ENCODE data around the gene TGM6. TPM values are rescaled to one million over a fixed set of nuclear protein-coding genes. Genes with fewer than 3 reads are reported as not detected.
A peak's percentile ranks its signal among the peaks of the same experiment; 100 is the strongest.
"Not testable (repeated sequence)": the region's sequence is repeated elsewhere in the genome, so short reads cannot be mapped to it uniquely, and the experiment has no call there.

Gene TGM6
- polyA plus RNA-seq, 4 donors: not detected

GRCh38 chr20:2397091-2397490 is 16.4 kb downstream of the TGM6 start:
- DNase-seq (ENCODE audit: low read depth in 4 of 4, low spot score in 3 of 4): no peak

GRCh38 chr20:2397595-2398145 is 17.0 kb downstream of the TGM6 start:
- no peak for DNase-seq (ENCODE audit: low read depth in 4 of 4, low spot score in 3 of 4)

- DNase-seq (ENCODE audit: low read depth in 4 of 4, low spot score in 3 of 4): no peak
These were observed 17.7 kb downstream of the TGM6 start for GRCh38 chr20:2398449-2398848.

GRCh38 chr20:2399390-2399789 is 18.7 kb downstream of the TGM6 start:
- no peak for DNase-seq (ENCODE audit: low read depth in 4 of 4, low spot score in 3 of 4)

GRCh38 chr20:2400290-2400689 is 19.6 kb downstream of the TGM6 start:
- DNase-seq (ENCODE audit: low read depth in 4 of 4, low spot score in 3 of 4): no peak

- no peak for DNase-seq (ENCODE audit: low read depth in 4 of 4, low spot score in 3 of 4)
These were observed 20.8 kb downstream of the TGM6 start for GRCh38 chr20:2401527-2401926.

GRCh38 chr20:2402271-2402980 is 21.7 kb downstream of the TGM6 start:
- DNase-seq (ENCODE audit: low read depth in 4 of 4, low spot score in 3 of 4): peak in 2 of 4 donors; percentile 1 to 25

- no peak for DNase-seq (ENCODE audit: low read depth in 4 of 4, low spot score in 3 of 4)
These were observed 22.8 kb downstream of the TGM6 start for GRCh38 chr20:2403291-2404052.

- DNase-seq (ENCODE audit: low read depth in 4 of 4, low spot score in 3 of 4): no peak
These were observed 25.0 kb downstream of the TGM6 start for GRCh38 chr20:2405693-2406065.

- not testable (repeated sequence) for DNase-seq (ENCODE audit: low read depth in 4 of 4, low spot score in 3 of 4)
These were observed 26.7 kb downstream of the TGM6 start for GRCh38 chr20:2407355-2407754.

GRCh38 chr20:2408111-2408510 is 27.4 kb downstream of the TGM6 start:
- DNase-seq (ENCODE audit: low read depth in 4 of 4, low spot score in 3 of 4): no peak

- no peak for DNase-seq (ENCODE audit: low read depth in 4 of 4, low spot score in 3 of 4)
These were observed 36.0 kb downstream of the TGM6 start for GRCh38 chr20:2416541-2417212.

- DNase-seq (ENCODE audit: low read depth in 4 of 4, low spot score in 3 of 4): no peak
These were observed 36.5 kb downstream of the TGM6 start for GRCh38 chr20:2417213-2417541.

- no peak for DNase-seq (ENCODE audit: low read depth in 4 of 4, low spot score in 3 of 4)
These were observed 37.7 kb downstream of the TGM6 start for GRCh38 chr20:2418388-2418787.

GRCh38 chr20:2420510-2420909 is 39.8 kb downstream of the TGM6 start:
- DNase-seq (ENCODE audit: low read depth in 4 of 4, low spot score in 3 of 4): no peak

GRCh38 chr20:2421247-2421646 is 40.5 kb downstream of the TGM6 start:
- no peak for DNase-seq (ENCODE audit: low read depth in 4 of 4, low spot score in 3 of 4)

- no peak for DNase-seq (ENCODE audit: low read depth in 4 of 4, low spot score in 3 of 4)
These were observed 48.4 kb downstream of the TGM6 start for GRCh38 chr20:2429051-2429450.

- no peak for DNase-seq (ENCODE audit: low read depth in 4 of 4, low spot score in 3 of 4)
These were observed 49.8 kb downstream of the TGM6 start for GRCh38 chr20:2430538-2430937.

GRCh38 chr20:2431185-2431584 is 50.5 kb downstream of the TGM6 start:
- DNase-seq (ENCODE audit: low read depth in 4 of 4, low spot score in 3 of 4): no peak

GRCh38 chr20:2446845-2447244 is 66.1 kb downstream of the TGM6 start:
- no peak for DNase-seq (ENCODE audit: low read depth in 4 of 4, low spot score in 3 of 4)

GRCh38 chr20:2449386-2449785 is 68.7 kb downstream of the TGM6 start:
- no peak for DNase-seq (ENCODE audit: low read depth in 4 of 4, low spot score in 3 of 4)

GRCh38 chr20:2451422-2451821 is 70.7 kb downstream of the TGM6 start:
- DNase-seq (ENCODE audit: low read depth in 4 of 4, low spot score in 3 of 4): no peak
